Measurements from ENCODE around the gene CEND1. TPM values are rescaled to one million over a fixed set of nuclear protein-coding genes. Genes with fewer than 3 reads are reported as not detected.

Gene CEND1
- total and polyA plus RNA-seq, 2 donors (not counting 3 experiments of a cell fraction or from before 2014, with no cell fraction given), result 0.15 to 0.40 TPM

GRCh38 chr11:815675-816432 is 26.0 kb upstream of the CEND1 start:
- Histone ChIP-seq H3K4me2 (ENCODE audit: insufficient read depth, low read length) (no peak overlapping the region), H3K9me1 (replicated peaks; ENCODE audit: control insufficient read depth, extremely low read depth, insufficient read depth, low read length) (no peaks in the 10 kb centered on the region), H3K9ac (replicated peaks; ENCODE audit: extremely low read depth, insufficient read depth, low read length) (no peak overlapping the region), H3K9me3 (replicated peaks; ENCODE audit: control insufficient read depth, insufficient read depth, low read length) (no peaks in the 10 kb centered on the region), H2AFZ (ENCODE audit: low read depth, low read length) (no peak overlapping the region), H3K36me3 (ENCODE audit: control insufficient read depth in 2 of 2, extremely low read depth in 1 of 2, insufficient read depth in 2 of 2, low read length in 2 of 2) (peaks cover 5 to 25% of the 10 kb centered on the region in 2 experiments), H3K27ac (ENCODE audit: insufficient read depth, low read depth, low read length) (no peak overlapping the region), H4K20me1 (replicated peaks; ENCODE audit: control insufficient read depth, extremely low read depth, insufficient read depth, low read length) (no peaks in the 10 kb centered on the region), H3K27me3 (ENCODE audit: control insufficient read depth in 2 of 2, insufficient read depth in 2 of 2, low read length in 2 of 2) (no peaks in the 10 kb centered on the region), H3K4me3 (replicated peaks in 1 of 3; ENCODE audit: insufficient read depth in 1 of 3, low read depth in 1 of 3, low read length in 3 of 3) (no peak overlapping the region), H3K79me2 (ENCODE audit: control insufficient read depth, insufficient read depth, low read length) (peaks cover 27% of the 10 kb centered on the region), H3K4me1 (ENCODE audit: control insufficient read depth, extremely low read depth, insufficient read depth, low read length) (peaks cover 23% of the 10 kb centered on the region)
- TF ChIP-seq POLR2A (IDR thresholded peaks at IDR 0.05; ENCODE audit: low read depth, low read length) (peak; percentile 17), JUN (IDR thresholded peaks at IDR 0.05; ENCODE audit: borderline replicate concordance, insufficient read depth, insufficient read length, low read depth) (no peak), POLR2AphosphoS5 (IDR thresholded peaks at IDR 0.05; ENCODE audit: insufficient read depth, low read depth, low read length) (no peak), FOS (IDR thresholded peaks at IDR 0.05; ENCODE audit: borderline replicate concordance, insufficient read depth, low read length) (no peak), MYC (IDR thresholded peaks at IDR 0.05; ENCODE audit: low read depth, low read length) (no peak)
- intact Hi-C loops (cut with micrococcal nuclease), result no loop called here
- BruUV-seq (replicated peaks), result no TSS peak
- dilution Hi-C loops (cut with MboI; ENCODE audit: extremely low pct_ligation_motif_present, low sequenced_read_pairs), result no loop called here
- DNase-seq (ENCODE audit: low read depth, low spot score) (no peak), FAIRE-seq (no peak)
- POLR2A ChIA-PET, result no interaction called here
- CTCF ChIA-PET, result no interaction called here

GRCh38 chr11:813456-814096 is 23.7 kb upstream of the CEND1 start:
- no TSS peak for BruUV-seq (replicated peaks)
- H3K9me1 ChIP-seq (replicated peaks; ENCODE audit: control insufficient read depth, extremely low read depth, insufficient read depth, low read length), result no peaks in the 10 kb centered on the region
- intact Hi-C loops (cut with micrococcal nuclease) (no loop called here), dilution Hi-C loops (cut with MboI; ENCODE audit: extremely low pct_ligation_motif_present, low sequenced_read_pairs) (no loop called here)
- FAIRE-seq (no peak), DNase-seq (ENCODE audit: low read depth, low spot score) (no peak)
- no peaks in the 10 kb centered on the region for H3K27me3 ChIP-seq (ENCODE audit: control insufficient read depth in 2 of 2, insufficient read depth in 2 of 2, low read length in 2 of 2)
- H3K36me3 ChIP-seq (ENCODE audit: control insufficient read depth in 2 of 2, extremely low read depth in 1 of 2, insufficient read depth in 2 of 2, low read length in 2 of 2), result peaks cover 5 to 25% of the 10 kb centered on the region in 2 experiments
- H2AFZ ChIP-seq (ENCODE audit: low read depth, low read length), result no peak overlapping the region
- H3K9ac ChIP-seq (replicated peaks; ENCODE audit: extremely low read depth, insufficient read depth, low read length), result no peak overlapping the region
- no peak overlapping the region for H3K4me3 ChIP-seq (replicated peaks in 1 of 3; ENCODE audit: insufficient read depth in 1 of 3, low read depth in 1 of 3, low read length in 3 of 3)
- H3K9me3 ChIP-seq (replicated peaks; ENCODE audit: control insufficient read depth, insufficient read depth, low read length), result no peaks in the 10 kb centered on the region
- POLR2A ChIA-PET, result no interaction called here
- no peaks in the 10 kb centered on the region for H4K20me1 ChIP-seq (replicated peaks; ENCODE audit: control insufficient read depth, extremely low read depth, insufficient read depth, low read length)
- CTCF ChIA-PET, result no interaction called here
- H3K4me1 ChIP-seq (ENCODE audit: control insufficient read depth, extremely low read depth, insufficient read depth, low read length), result peaks cover 16% of the 10 kb centered on the region
- H3K79me2 ChIP-seq (ENCODE audit: control insufficient read depth, insufficient read depth, low read length), result peaks cover 33% of the 10 kb centered on the region
- peak; percentile 43 for TF ChIP-seq POLR2AphosphoS5 (IDR thresholded peaks at IDR 0.05; ENCODE audit: insufficient read depth, low read depth, low read length)
- no peak for TF ChIP-seq JUN (IDR thresholded peaks at IDR 0.05; ENCODE audit: borderline replicate concordance, insufficient read depth, insufficient read length, low read depth)
- TF ChIP-seq FOS (IDR thresholded peaks at IDR 0.05; ENCODE audit: borderline replicate concordance, insufficient read depth, low read length), result no peak
- TF ChIP-seq GATA2 (IDR thresholded peaks at IDR 0.05; ENCODE audit: insufficient read depth, insufficient read length, low read depth, low read length), result no peak
- no peak overlapping the region for H3K4me2 ChIP-seq (ENCODE audit: insufficient read depth, low read length)
- H3K27ac ChIP-seq (ENCODE audit: insufficient read depth, low read depth, low read length), result no peak overlapping the region
